HG02759 (cell line): ENCODE measurements around the gene IDUA.
A peak's percentile ranks its signal among the peaks of the same experiment; 100 is the strongest.

Experiments used
- ATAC-seq: cut with Tn5 transposase; IDR thresholded peaks from one replicate; pipeline ENCODE4 v1.9.1; 2021; ENCODE audit warnings: mild to moderate bottlenecking, moderate library complexity; ENCODE audit not compliant: unreplicated experiment

IDUA gene

GRCh38 chr4:1013225-1014073 lies 26.6 kb downstream of the IDUA start:
- no peak for ATAC-seq

GRCh38 chr4:1014291-1015167 lies 27.7 kb downstream of the IDUA start:
- no peak for ATAC-seq

- no peak for ATAC-seq
These were observed 28.3 kb downstream of the IDUA start for GRCh38 chr4:1015179-1015578.

- ATAC-seq: no peak
These were observed 28.9 kb downstream of the IDUA start for GRCh38 chr4:1015746-1016145.

- no peak for ATAC-seq
These were observed 30.4 kb downstream of the IDUA start for GRCh38 chr4:1017211-1017610.

- ATAC-seq: no peak
These were observed 30.9 kb downstream of the IDUA start for GRCh38 chr4:1017706-1018105.

- no peak for ATAC-seq
These were observed 31.5 kb downstream of the IDUA start for GRCh38 chr4:1018147-1019020.

- no peak for ATAC-seq
These were observed 32.5 kb downstream of the IDUA start for GRCh38 chr4:1019320-1019719.

GRCh38 chr4:1019729-1020470 lies 33.1 kb downstream of the IDUA start:
- ATAC-seq: no peak

- peak; percentile 82 for ATAC-seq
These were observed 34.7 kb downstream of the IDUA start for GRCh38 chr4:1021386-1022050.

- ATAC-seq: no peak
These were observed 35.4 kb downstream of the IDUA start for GRCh38 chr4:1022051-1022738.

GRCh38 chr4:1022739-1023066 lies 35.9 kb downstream of the IDUA start:
- no peak for ATAC-seq

GRCh38 chr4:1023075-1023640 lies 36.3 kb downstream of the IDUA start:
- no peak for ATAC-seq

GRCh38 chr4:1023895-1024740 lies 37.3 kb downstream of the IDUA start:
- ATAC-seq: no peak

GRCh38 chr4:1024882-1025545 lies 38.2 kb downstream of the IDUA start:
- ATAC-seq: no peak

GRCh38 chr4:1026115-1026514 lies 39.3 kb downstream of the IDUA start:
- ATAC-seq: peak; percentile 64

GRCh38 chr4:1027219-1027914 lies 40.5 kb downstream of the IDUA start:
- no peak for ATAC-seq
